Measurements from ENCODE around the gene TMEM45B. TPM values are rescaled to one million over a fixed set of nuclear protein-coding genes. Genes with fewer than 3 reads are reported as not detected.
"Not testable (repeated sequence)": the region's sequence is repeated elsewhere in the genome, so short reads cannot be mapped to it uniquely, and the experiment has no call there.

The TMEM45B gene
- 1 to 10 TPM; 2.1 to 3.1 TPM for total RNA-seq

- Mint-ChIP-seq H3K27me3 (peaks cover 12% of the 10 kb centered on the region), H3K9me3 (ENCODE audit: low read depth) (peaks cover 3% of the 10 kb centered on the region)
- intact Hi-C loops (cut with DNase I, micrococcal nuclease) = loop anchor here in 1 of 2 experiments (10.0 kb wide), 1 partner anchor 499 kb away; the partner anchor contains the start of gene ZBTB44
These were observed at the start of gene TMEM45B for GRCh38 chr11:129815596-129816461. TSS of gene TMEM45B (plus strand) at chr11:129815848. CDS start at chr11:129852483, 36,635 bp downstream.

GRCh38 chr11:129766898-129767604 lies 48.6 kb upstream of the TMEM45B start:
- ChIA-PET POLR2A (no interaction called here), CTCF (interaction anchor here (0.6 to 1.0 kb wide), 2 partner anchors 21 to 37 kb away, joined by 3 read pairs; no protein-coding TSS in a partner anchor)
- ATAC-seq (peak; percentile 60), DNase-seq (peak; percentile 50)
- H3K9me3 Mint-ChIP-seq (ENCODE audit: low read depth) = peaks cover 4% of the 10 kb centered on the region
- H3K27ac Mint-ChIP-seq = no peak overlapping the region
- intact Hi-C loops (cut with DNase I, micrococcal nuclease) = no loop called here
- no peaks in the 10 kb centered on the region for H3K36me3 Mint-ChIP-seq (ENCODE audit: low read depth)
- H3K4me3 Mint-ChIP-seq = no peak overlapping the region
- H3K4me1 Mint-ChIP-seq = no peaks in the 10 kb centered on the region
- peaks cover 1% of the 10 kb centered on the region for H3K27me3 Mint-ChIP-seq

More at GRCh38 chr11:129815596-129816461, at the start of gene TMEM45B:
- peak within 1 kb of the TSS; percentile 64 for H3K27ac Mint-ChIP-seq
- ATAC-seq = peak; percentile 63
- ChIA-PET POLR2A (no interaction called here), CTCF (no interaction called here)
- no peaks in the 10 kb centered on the region for H3K36me3 Mint-ChIP-seq (ENCODE audit: low read depth)
- DNase-seq = peak; percentile 62
- peaks cover 24% of the 10 kb centered on the region for H3K4me1 Mint-ChIP-seq
- H3K4me3 Mint-ChIP-seq = peak within 1 kb of the TSS; percentile 72

- intact Hi-C loops (cut with DNase I, micrococcal nuclease) = no loop called here
- ATAC-seq (no peak), DNase-seq (no peak)
- H3K4me1 Mint-ChIP-seq = no peaks in the 10 kb centered on the region
- no peak overlapping the region for H3K4me3 Mint-ChIP-seq
- no peak overlapping the region for H3K27ac Mint-ChIP-seq
- no peaks in the 10 kb centered on the region for H3K36me3 Mint-ChIP-seq (ENCODE audit: low read depth)
- H3K27me3 Mint-ChIP-seq = peaks cover 1% of the 10 kb centered on the region
- ChIA-PET POLR2A (no interaction called here), CTCF (interaction anchor here (0.7 to 1.1 kb wide), 3 partner anchors 13 to 440 kb away, joined by 3 read pairs; no protein-coding TSS in a partner anchor)
- H3K9me3 Mint-ChIP-seq (ENCODE audit: low read depth) = peaks cover 4% of the 10 kb centered on the region
These were observed 47.8 kb upstream of the TMEM45B start for GRCh38 chr11:129767827-129768226.

- ChIA-PET CTCF (interaction anchor here (1.0 to 1.1 kb wide), 2 partner anchors 12 to 18 kb away, joined by 3 read pairs; no protein-coding TSS in a partner anchor), POLR2A (no interaction called here)
- Mint-ChIP-seq H3K36me3 (ENCODE audit: low read depth) (no peaks in the 10 kb centered on the region), H3K9me3 (ENCODE audit: low read depth) (peaks cover 5% of the 10 kb centered on the region), H3K27ac (no peak overlapping the region), H3K4me1 (no peaks in the 10 kb centered on the region), H3K4me3 (no peak overlapping the region), H3K27me3 (peaks cover 1% of the 10 kb centered on the region)
- ATAC-seq (no peak), DNase-seq (no peak)
- intact Hi-C loops (cut with DNase I, micrococcal nuclease) = no loop called here
These were observed 47.3 kb upstream of the TMEM45B start for GRCh38 chr11:129768356-129768755.

- H3K27ac Mint-ChIP-seq = no peak overlapping the region
- peaks cover 1% of the 10 kb centered on the region for H3K27me3 Mint-ChIP-seq
- DNase-seq (no peak), ATAC-seq (no peak)
- POLR2A ChIA-PET = no interaction called here
- CTCF ChIA-PET = no interaction called here
- H3K9me3 Mint-ChIP-seq (ENCODE audit: low read depth) = peaks cover 5% of the 10 kb centered on the region
- intact Hi-C loops (cut with DNase I, micrococcal nuclease) = no loop called here
- H3K36me3 Mint-ChIP-seq (ENCODE audit: low read depth) = no peaks in the 10 kb centered on the region
- H3K4me3 Mint-ChIP-seq = no peak overlapping the region
- H3K4me1 Mint-ChIP-seq = no peaks in the 10 kb centered on the region
These were observed 46.6 kb upstream of the TMEM45B start for GRCh38 chr11:129769059-129769458.

- ATAC-seq (no peak), DNase-seq (no peak)
- ChIA-PET POLR2A (no interaction called here), CTCF (interaction anchor here (0.6 kb wide), 1 partner anchor 401 kb away, joined by 3 read pairs; no protein-coding TSS in a partner anchor)
- no peaks in the 10 kb centered on the region for H3K4me1 Mint-ChIP-seq
- no peaks in the 10 kb centered on the region for H3K36me3 Mint-ChIP-seq (ENCODE audit: low read depth)
- H3K27ac Mint-ChIP-seq = no peak overlapping the region
- peaks cover 5% of the 10 kb centered on the region for H3K9me3 Mint-ChIP-seq (ENCODE audit: low read depth)
- H3K27me3 Mint-ChIP-seq = no peaks in the 10 kb centered on the region
- H3K4me3 Mint-ChIP-seq = no peak overlapping the region
- intact Hi-C loops (cut with DNase I, micrococcal nuclease) = loop anchor here in 1 of 2 experiments (5.0 kb wide), 1 partner anchor 361 kb away; no protein-coding TSS in a partner anchor
These were observed 44.7 kb upstream of the TMEM45B start for GRCh38 chr11:129770993-129771392.

- POLR2A ChIA-PET; H3K27ac Mint-ChIP-seq; H3K9me3 Mint-ChIP-seq (ENCODE audit: low read depth); H3K4me1 Mint-ChIP-seq; H3K36me3 Mint-ChIP-seq (ENCODE audit: low read depth); H3K27me3 Mint-ChIP-seq; H3K4me3 Mint-ChIP-seq; ATAC-seq; CTCF ChIA-PET; DNase-seq: not testable (repeated sequence)
- intact Hi-C loops (cut with DNase I, micrococcal nuclease) = loop anchor here in 1 of 2 experiments (5.0 kb wide), 1 partner anchor 361 kb away; no protein-coding TSS in a partner anchor
These were observed 44.2 kb upstream of the TMEM45B start for GRCh38 chr11:129771456-129771855.

GRCh38 chr11:129778877-129779276 lies 36.8 kb upstream of the TMEM45B start:
- H3K4me3 Mint-ChIP-seq = no peak overlapping the region
- POLR2A ChIA-PET = no interaction called here

GRCh38 chr11:129779342-129779741 lies 36.3 kb upstream of the TMEM45B start:
- intact Hi-C loops (cut with DNase I, micrococcal nuclease) = no loop called here
- Mint-ChIP-seq H3K36me3 (ENCODE audit: low read depth) (no peaks in the 10 kb centered on the region), H3K9me3 (ENCODE audit: low read depth) (no peaks in the 10 kb centered on the region), H3K4me1 (no peaks in the 10 kb centered on the region), H3K27me3 (no peaks in the 10 kb centered on the region), H3K4me3 (no peak overlapping the region), H3K27ac (no peak overlapping the region)
- no peak for ATAC-seq
- ChIA-PET POLR2A (no interaction called here), CTCF (interaction anchor here (0.7 to 1.3 kb wide), 3 partner anchors 9 to 399 kb away, joined by 3 to 4 read pairs (median 3); no protein-coding TSS in a partner anchor)
- DNase-seq = no peak

More at GRCh38 chr11:129778877-129779276, 36.8 kb upstream of the TMEM45B start:
- Mint-ChIP-seq H3K9me3 (ENCODE audit: low read depth) (no peaks in the 10 kb centered on the region), H3K36me3 (ENCODE audit: low read depth) (no peaks in the 10 kb centered on the region), H3K4me1 (no peaks in the 10 kb centered on the region), H3K27ac (no peak overlapping the region), H3K27me3 (no peaks in the 10 kb centered on the region)
- intact Hi-C loops (cut with DNase I, micrococcal nuclease) = no loop called here
- ATAC-seq (no peak), DNase-seq (no peak)
- CTCF ChIA-PET = interaction anchor here (0.7 to 1.3 kb wide), 4 partner anchors 10 to 398 kb away, joined by 3 to 4 read pairs (median 4); no protein-coding TSS in a partner anchor

- POLR2A ChIA-PET = no interaction called here
These were observed 30.1 kb upstream of the TMEM45B start for GRCh38 chr11:129785383-129786111.

GRCh38 chr11:129786112-129786416 lies 29.6 kb upstream of the TMEM45B start:
- H3K27me3 Mint-ChIP-seq; H3K4me3 Mint-ChIP-seq; H3K36me3 Mint-ChIP-seq (ENCODE audit: low read depth); H3K9me3 Mint-ChIP-seq (ENCODE audit: low read depth); ATAC-seq; H3K27ac Mint-ChIP-seq; DNase-seq; POLR2A ChIA-PET: not testable (repeated sequence)
- CTCF ChIA-PET = interaction anchor here (0.7 to 1.4 kb wide), 3 partner anchors 23 to 347 kb away, joined by 3 to 4 read pairs (median 3); no protein-coding TSS in a partner anchor
- peaks cover 14% of the 10 kb centered on the region for H3K4me1 Mint-ChIP-seq
- intact Hi-C loops (cut with DNase I, micrococcal nuclease) = loop anchor here in 1 of 2 experiments (5.0 kb wide), 1 partner anchor 346 kb away; no protein-coding TSS in a partner anchor

More at GRCh38 chr11:129785383-129786111, 30.1 kb upstream of the TMEM45B start:
- H3K27me3 Mint-ChIP-seq = no peaks in the 10 kb centered on the region
- no peak overlapping the region for H3K27ac Mint-ChIP-seq
- no peaks in the 10 kb centered on the region for H3K36me3 Mint-ChIP-seq (ENCODE audit: low read depth)
- peaks cover 13% of the 10 kb centered on the region for H3K4me1 Mint-ChIP-seq
- intact Hi-C loops (cut with DNase I, micrococcal nuclease) = loop anchor here in 1 of 2 experiments (5.0 kb wide), 1 partner anchor 347 kb away; no protein-coding TSS in a partner anchor
- CTCF ChIA-PET = interaction anchor here (0.7 to 1.1 kb wide), 2 partner anchors 217 to 347 kb away, joined by 3 read pairs; no protein-coding TSS in a partner anchor
- ATAC-seq (peak; percentile 30), DNase-seq (no peak)
- H3K9me3 Mint-ChIP-seq (ENCODE audit: low read depth) = no peaks in the 10 kb centered on the region
- H3K4me3 Mint-ChIP-seq = no peak overlapping the region
